ENCODE results near the gene BTBD9. TPM values are rescaled to one million over a fixed set of nuclear protein-coding genes. Genes with fewer than 3 reads are reported as not detected.

BTBD9 gene
- total RNA-seq, 2 donors from 2014 or later = 15.3 to 23.6 TPM

DNA sequence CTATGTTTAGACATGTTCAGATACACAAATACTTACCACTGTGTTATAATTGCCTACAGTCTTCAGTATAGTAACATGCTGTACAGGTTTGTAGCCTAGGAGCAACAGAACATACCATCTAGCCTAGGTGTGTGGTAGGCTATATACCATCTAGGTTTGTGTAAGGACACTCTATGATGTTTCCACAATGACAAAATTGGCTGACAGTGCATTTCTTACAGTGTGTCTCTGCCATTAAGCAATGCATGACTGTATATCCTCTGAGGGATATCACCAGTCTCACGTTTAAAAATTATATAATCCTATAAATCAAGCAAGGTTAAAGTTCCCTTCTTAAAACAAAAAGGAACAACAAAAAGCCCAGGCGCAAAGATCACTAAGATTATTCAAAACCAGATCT lies 352.2 kb downstream of the BTBD9 start:
- Histone ChIP-seq H3K9ac (ENCODE audit: low read depth in 2 of 2, low read length in 2 of 2) (no peak overlapping the region), H3K27me3 (no peaks in the 10 kb centered on the region), H3K9me3 (no peaks in the 10 kb centered on the region), H3K36me3 (no peaks in the 10 kb centered on the region), H3K27ac (no peak overlapping the region), H3K4me1 (no peaks in the 10 kb centered on the region), H3K4me3 (no peak overlapping the region)
- intact Hi-C loops (cut with DNase I) = no loop called here
- no peak for DNase-seq
- TF ChIP-seq, protein P1, sequence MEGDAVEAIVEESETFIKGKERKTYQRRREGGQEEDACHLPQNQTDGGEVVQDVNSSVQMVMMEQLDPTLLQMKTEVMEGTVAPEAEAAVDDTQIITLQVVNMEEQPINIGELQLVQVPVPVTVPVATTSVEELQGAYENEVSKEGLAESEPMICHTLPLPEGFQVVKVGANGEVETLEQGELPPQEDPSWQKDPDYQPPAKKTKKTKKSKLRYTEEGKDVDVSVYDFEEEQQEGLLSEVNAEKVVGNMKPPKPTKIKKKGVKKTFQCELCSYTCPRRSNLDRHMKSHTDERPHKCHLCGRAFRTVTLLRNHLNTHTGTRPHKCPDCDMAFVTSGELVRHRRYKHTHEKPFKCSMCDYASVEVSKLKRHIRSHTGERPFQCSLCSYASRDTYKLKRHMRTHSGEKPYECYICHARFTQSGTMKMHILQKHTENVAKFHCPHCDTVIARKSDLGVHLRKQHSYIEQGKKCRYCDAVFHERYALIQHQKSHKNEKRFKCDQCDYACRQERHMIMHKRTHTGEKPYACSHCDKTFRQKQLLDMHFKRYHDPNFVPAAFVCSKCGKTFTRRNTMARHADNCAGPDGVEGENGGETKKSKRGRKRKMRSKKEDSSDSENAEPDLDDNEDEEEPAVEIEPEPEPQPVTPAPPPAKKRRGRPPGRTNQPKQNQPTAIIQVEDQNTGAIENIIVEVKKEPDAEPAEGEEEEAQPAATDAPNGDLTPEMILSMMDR (IDR thresholded peaks at IDR 0.05) = no peak

DNA sequence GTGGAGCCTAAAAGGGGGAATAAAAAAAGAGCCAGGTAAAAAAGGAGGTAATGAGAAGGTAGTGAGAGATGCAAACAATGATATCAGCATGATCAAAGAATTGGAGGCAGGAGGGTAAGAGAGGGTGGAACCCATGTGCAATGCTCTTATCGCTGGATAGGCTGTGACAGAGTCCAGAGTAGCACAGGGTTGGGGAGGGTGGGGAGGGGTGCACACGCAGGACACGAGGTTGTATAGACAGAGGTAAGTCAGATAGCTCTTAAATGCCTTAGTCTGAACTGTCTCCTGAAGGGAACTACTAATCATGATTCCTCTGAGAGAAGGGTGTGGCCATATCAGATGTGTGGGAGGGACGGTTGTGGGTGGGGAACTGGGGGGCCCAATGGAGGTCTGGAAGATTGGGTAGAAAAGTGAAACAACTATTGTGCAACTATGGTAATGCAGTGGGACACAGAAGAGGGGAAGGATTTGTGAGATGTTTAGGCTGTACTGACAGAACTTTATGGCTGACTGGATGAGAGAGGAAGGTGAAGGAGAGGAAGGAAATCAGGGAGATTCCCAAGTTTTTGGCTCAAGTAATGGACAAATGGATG lies 354.8 kb downstream of the BTBD9 start:
- Histone ChIP-seq H3K9ac (ENCODE audit: low read depth in 2 of 2, low read length in 2 of 2) (no peak overlapping the region), H3K27ac (no peak overlapping the region), H3K9me3 (no peaks in the 10 kb centered on the region), H3K4me1 (no peaks in the 10 kb centered on the region), H3K36me3 (no peaks in the 10 kb centered on the region), H3K4me3 (no peak overlapping the region), H3K27me3 (no peaks in the 10 kb centered on the region)
- intact Hi-C loops (cut with DNase I) = no loop called here
- no peak for DNase-seq
- TF ChIP-seq, protein P1 (IDR thresholded peaks at IDR 0.05) = no peak

DNA sequence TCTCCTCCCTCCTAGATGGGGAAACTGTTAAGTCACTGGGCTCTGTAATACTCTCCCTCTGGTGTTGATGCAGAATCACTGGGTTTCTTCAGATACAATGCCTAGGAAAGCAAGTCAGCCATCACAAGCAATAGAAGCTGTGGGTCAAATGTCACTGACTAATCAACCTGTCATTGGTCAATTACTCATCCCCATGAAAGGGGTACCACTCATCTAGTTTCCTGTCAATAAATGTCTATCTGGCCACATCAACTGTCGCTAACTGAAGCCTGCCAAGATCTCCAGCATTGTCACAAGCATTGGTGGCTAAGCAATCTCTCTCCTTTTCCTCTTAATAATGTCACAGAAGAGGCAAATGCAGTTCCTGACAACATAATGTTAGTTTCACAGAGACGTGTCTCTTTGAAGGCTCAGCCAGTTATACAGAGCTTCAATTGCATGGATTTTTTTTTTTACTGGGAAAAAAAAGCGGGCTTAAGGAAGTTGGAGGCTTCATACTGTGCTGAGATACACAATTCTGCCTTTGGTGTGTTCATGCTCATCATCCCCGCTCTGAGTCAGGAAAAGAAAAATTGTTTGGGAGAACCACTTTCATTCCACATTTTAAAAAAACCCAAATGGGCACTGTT lies 355.9 kb downstream of the BTBD9 start:
- no peaks in the 10 kb centered on the region for H3K36me3 ChIP-seq
- intact Hi-C loops (cut with DNase I) = no loop called here
- no peak overlapping the region for H3K4me3 ChIP-seq
- DNase-seq = no peak
- no peak overlapping the region for H3K9ac ChIP-seq (ENCODE audit: low read depth in 2 of 2, low read length in 2 of 2)
- TF ChIP-seq, protein P1 (IDR thresholded peaks at IDR 0.05) = no peak
- no peak overlapping the region for H3K27ac ChIP-seq
- no peaks in the 10 kb centered on the region for H3K9me3 ChIP-seq
- H3K27me3 ChIP-seq = no peaks in the 10 kb centered on the region
- no peaks in the 10 kb centered on the region for H3K4me1 ChIP-seq

DNA sequence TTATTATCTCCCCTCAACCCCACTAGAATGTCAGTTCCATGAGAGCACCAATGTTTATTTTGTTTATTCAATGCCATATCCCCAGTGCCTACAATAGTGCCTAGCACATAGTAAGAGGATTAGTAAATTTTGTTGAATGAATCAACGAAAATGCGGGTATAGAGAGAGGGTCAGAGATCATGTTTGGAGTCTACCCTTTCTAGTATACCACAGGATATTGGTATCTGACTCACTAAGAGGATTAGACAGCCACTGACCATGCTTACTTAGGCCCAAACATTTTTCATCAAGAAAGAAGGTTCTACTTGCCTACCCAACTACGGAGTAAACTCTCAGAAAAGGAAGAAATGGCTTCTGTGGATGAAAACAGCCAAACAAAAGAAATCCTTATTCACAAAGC lies 356.8 kb downstream of the BTBD9 start:
- no peak overlapping the region for H3K27ac ChIP-seq
- H3K9me3 ChIP-seq = no peaks in the 10 kb centered on the region
- H3K4me3 ChIP-seq = no peak overlapping the region
- DNase-seq = no peak
- no peaks in the 10 kb centered on the region for H3K36me3 ChIP-seq
- no peaks in the 10 kb centered on the region for H3K27me3 ChIP-seq
- no peaks in the 10 kb centered on the region for H3K4me1 ChIP-seq
- TF ChIP-seq, protein P1 (IDR thresholded peaks at IDR 0.05) = no peak
- H3K9ac ChIP-seq (ENCODE audit: low read depth in 2 of 2, low read length in 2 of 2) = no peak overlapping the region
- intact Hi-C loops (cut with DNase I) = no loop called here

DNA sequence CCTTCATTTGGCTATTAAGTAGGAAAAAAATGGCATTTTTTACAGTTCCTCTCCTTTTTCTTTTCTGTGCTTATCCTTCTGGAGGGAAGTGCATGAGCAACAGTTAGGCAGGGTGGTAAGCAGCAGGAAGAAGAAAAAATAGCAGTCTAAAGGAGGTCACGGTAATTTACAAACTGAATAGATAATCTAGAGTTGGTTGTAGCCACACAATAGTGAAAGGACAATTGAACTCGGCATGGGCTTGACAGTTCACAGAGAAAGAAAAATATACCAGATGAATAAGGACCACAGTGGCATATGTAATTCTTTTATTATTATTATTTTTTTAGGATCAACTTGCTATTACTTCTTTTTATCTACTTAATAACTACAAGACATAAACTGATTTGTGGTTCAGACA lies 358.6 kb downstream of the BTBD9 start:
- Histone ChIP-seq H3K27me3 (no peaks in the 10 kb centered on the region), H3K4me1 (no peaks in the 10 kb centered on the region), H3K4me3 (no peak overlapping the region), H3K36me3 (no peaks in the 10 kb centered on the region), H3K27ac (no peak overlapping the region), H3K9me3 (no peaks in the 10 kb centered on the region), H3K9ac (ENCODE audit: low read depth in 2 of 2, low read length in 2 of 2) (no peak overlapping the region)
- TF ChIP-seq, protein P1 (IDR thresholded peaks at IDR 0.05) = no peak
- DNase-seq = no peak
- intact Hi-C loops (cut with DNase I) = no loop called here

Measured in colonic mucosa (tissue), 4 donors.